ENCODE measurements around the gene CHN2.

Gene CHN2

DNA sequence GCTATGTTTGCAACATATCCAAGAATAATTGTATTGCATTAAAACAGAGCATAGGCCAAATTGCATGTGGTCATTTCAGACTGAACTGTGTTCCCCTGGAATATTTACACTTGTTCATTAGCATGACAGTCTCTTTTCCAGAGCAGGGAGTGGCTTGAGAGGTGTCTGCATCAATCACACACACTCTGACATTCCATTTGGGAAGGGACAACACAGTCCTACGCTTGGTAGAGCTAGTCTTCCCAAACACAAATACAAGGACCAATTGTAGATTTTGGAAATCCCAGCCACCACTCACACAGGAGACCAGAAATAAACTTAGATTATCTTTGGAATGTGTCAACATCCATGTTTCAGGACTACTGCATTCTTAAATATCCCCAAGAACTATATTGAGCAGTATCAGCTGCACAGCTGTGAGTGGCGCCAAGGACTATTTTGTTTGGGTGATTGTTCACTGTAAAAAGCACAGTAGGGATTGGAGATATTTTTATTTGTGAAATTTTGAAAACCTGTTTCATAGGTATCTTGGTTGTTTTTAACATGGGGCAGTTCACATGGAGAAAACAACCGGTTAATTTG, 275.5 kb downstream of the CHN2 start:
- POLR2A ChIA-PET: no interaction called here
- no peak for DNase-seq (ENCODE audit: extremely low spot score)
- CTCF ChIA-PET: no interaction called here
- no peak for TF ChIP-seq HDGF (IDR thresholded peaks at IDR 0.05; ENCODE audit: borderline replicate concordance)

DNA sequence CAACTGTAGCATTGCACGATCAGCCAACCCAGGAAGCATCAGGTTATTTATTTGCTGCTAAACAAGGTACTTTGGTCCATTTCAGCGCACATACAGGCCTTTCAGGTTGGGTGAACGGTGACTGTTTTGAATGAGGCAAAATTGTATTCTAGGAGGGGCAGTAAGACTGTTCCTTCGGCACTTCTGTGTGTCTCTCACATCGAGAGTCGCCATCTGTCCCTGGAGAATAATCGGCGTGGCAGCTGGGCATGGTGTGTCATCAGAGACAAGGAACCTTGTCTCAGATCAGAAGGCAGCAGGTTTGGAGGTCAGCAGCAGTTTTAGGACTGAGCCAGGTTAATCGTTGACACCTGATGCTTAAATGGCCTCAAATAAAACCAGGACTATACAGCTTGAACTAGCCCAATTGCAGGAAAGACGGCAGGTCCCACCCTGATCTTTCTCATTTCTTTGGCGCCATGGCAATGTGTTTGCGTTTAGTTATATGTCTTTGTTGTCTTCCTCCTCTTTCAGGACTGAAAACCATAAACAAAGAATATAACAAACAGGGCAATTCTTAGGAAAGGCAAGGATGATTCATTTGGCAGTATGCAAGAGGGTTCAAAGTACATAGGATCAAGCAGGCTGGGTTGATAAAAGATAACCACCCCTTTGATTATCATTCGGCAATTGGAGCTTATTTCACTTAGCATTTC, 277.0 kb downstream of the CHN2 start:
- CTCF ChIA-PET: no interaction called here
- POLR2A ChIA-PET: no interaction called here
- no peak for DNase-seq (ENCODE audit: extremely low spot score)
- TF ChIP-seq, protein P1, sequence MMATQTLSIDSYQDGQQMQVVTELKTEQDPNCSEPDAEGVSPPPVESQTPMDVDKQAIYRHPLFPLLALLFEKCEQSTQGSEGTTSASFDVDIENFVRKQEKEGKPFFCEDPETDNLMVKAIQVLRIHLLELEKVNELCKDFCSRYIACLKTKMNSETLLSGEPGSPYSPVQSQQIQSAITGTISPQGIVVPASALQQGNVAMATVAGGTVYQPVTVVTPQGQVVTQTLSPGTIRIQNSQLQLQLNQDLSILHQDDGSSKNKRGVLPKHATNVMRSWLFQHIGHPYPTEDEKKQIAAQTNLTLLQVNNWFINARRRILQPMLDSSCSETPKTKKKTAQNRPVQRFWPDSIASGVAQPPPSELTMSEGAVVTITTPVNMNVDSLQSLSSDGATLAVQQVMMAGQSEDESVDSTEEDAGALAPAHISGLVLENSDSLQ (IDR thresholded peaks at IDR 0.05): no peak
- no peak for TF ChIP-seq BHLHE40 (IDR thresholded peaks at IDR 0.05; ENCODE audit: borderline replicate concordance)
- no peak for TF ChIP-seq ZNF384 (IDR thresholded peaks at IDR 0.05)
- TF ChIP-seq NFRKB (IDR thresholded peaks at IDR 0.05): no peak
- TF ChIP-seq FOXM1 (IDR thresholded peaks at IDR 0.05; ENCODE audit: borderline replicate concordance): no peak
- no peak for TF ChIP-seq SP1 (IDR thresholded peaks at IDR 0.05)
- TF ChIP-seq LEF1 (IDR thresholded peaks at IDR 0.05; ENCODE audit: borderline replicate concordance): no peak
- TF ChIP-seq FOXK2 (IDR thresholded peaks at IDR 0.05): no peak
- TF ChIP-seq ARNT (IDR thresholded peaks at IDR 0.05): no peak

DNA sequence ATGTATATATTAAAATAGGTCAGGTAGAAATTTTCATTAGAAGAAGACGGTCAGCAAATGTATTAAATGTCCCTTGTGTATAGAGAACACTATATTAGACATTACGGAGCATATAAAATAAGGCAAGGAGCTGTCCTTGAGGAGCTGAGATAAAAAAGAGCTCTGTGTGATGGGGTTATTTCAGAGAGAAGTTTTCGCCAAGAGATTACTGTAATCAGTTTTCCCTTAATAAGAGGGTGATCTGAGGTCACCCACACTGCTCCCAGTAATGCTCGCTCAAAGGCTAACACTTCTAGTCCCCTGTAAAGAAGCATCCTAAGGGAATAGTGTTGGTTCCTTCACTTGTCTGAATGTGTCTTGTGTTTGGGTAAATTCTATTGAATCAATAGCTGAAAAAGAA, 282.3 kb downstream of the CHN2 start:
- TF ChIP-seq ZNF384 (IDR thresholded peaks at IDR 0.05) (no peak), FOXK2 (IDR thresholded peaks at IDR 0.05) (no peak), SP1 (IDR thresholded peaks at IDR 0.05) (no peak), ARNT (IDR thresholded peaks at IDR 0.05) (no peak), SUZ12 (IDR thresholded peaks at IDR 0.05) (no peak), LEF1 (IDR thresholded peaks at IDR 0.05; ENCODE audit: borderline replicate concordance) (no peak)
- no peak for DNase-seq (ENCODE audit: extremely low spot score)
- CTCF ChIA-PET: no interaction called here
- POLR2A ChIA-PET: no interaction called here

DNA sequence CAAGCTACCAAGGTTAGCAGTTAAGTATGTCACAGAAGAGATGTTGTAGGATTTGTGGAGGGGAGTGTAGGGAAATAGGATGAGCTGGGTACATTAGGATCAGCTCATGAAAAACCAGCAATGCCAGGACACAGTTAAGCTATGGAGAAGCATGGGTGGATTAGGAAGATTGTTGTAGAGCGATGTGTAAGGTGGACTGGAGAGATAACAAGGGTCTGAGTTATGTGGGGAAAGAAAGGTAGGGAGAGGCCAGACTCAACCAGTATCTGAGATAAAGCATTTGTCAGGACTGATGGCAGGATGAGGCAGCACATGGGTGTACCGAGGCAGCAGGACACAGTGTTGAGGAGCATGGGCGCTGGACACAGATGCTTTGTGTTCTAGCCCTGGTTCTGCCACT, 283.7 kb downstream of the CHN2 start:
- no peak for DNase-seq (ENCODE audit: extremely low spot score)
- POLR2A ChIA-PET: no interaction called here
- TF ChIP-seq FOXM1 (IDR thresholded peaks at IDR 0.05; ENCODE audit: borderline replicate concordance) (no peak), BHLHE40 (IDR thresholded peaks at IDR 0.05; ENCODE audit: borderline replicate concordance) (no peak)
- CTCF ChIA-PET: no interaction called here

DNA sequence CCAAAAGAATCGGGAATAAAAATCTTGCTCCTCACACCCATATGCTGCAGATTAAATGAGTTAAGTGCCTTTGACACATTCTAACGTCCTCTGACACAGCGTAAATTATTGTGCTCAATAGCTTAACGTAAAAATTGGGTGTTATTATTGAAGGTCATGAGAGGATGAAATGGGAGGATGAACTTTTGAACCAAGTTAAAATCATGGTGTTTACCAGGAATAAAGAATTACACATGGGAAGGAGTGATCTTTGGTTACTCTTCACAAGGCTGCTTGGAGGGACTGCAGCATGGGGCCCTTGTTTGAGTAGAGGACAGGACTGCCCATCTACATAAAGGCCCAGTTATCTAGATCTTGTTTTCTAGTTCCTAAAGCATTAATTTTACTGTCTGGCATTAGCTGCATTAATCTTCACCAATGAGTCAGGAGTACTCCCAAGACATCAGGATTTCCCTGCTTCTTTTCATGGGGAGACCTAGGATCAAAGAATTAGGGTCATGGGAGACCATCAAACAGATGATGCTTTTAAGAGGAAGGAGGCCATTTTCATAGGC, 284.2 kb downstream of the CHN2 start:
- TF ChIP-seq SUZ12 (IDR thresholded peaks at IDR 0.05) (no peak), HDGF (IDR thresholded peaks at IDR 0.05; ENCODE audit: borderline replicate concordance) (no peak), TARDBP (IDR thresholded peaks at IDR 0.05) (no peak), SP1 (IDR thresholded peaks at IDR 0.05) (no peak), BHLHE40 (IDR thresholded peaks at IDR 0.05; ENCODE audit: borderline replicate concordance) (no peak), L3MBTL2 (conservative IDR thresholded peaks at IDR 0.05) (no peak), LEF1 (IDR thresholded peaks at IDR 0.05; ENCODE audit: borderline replicate concordance) (no peak), FOXM1 (IDR thresholded peaks at IDR 0.05; ENCODE audit: borderline replicate concordance) (no peak), ZNF384 (IDR thresholded peaks at IDR 0.05) (no peak), FOXA1 (IDR thresholded peaks at IDR 0.05) (no peak), FOXK2 (IDR thresholded peaks at IDR 0.05) (no peak), ELF4 (IDR thresholded peaks at IDR 0.05) (no peak), NFRKB (IDR thresholded peaks at IDR 0.05) (no peak), CTBP1 (IDR thresholded peaks at IDR 0.05; ENCODE audit: borderline replicate concordance) (no peak), ARNT (IDR thresholded peaks at IDR 0.05) (no peak)
- TF ChIP-seq, protein P1 (IDR thresholded peaks at IDR 0.05): no peak
- ChIA-PET POLR2A (no interaction called here), CTCF (no interaction called here)
- DNase-seq (ENCODE audit: extremely low spot score): no peak

DNA sequence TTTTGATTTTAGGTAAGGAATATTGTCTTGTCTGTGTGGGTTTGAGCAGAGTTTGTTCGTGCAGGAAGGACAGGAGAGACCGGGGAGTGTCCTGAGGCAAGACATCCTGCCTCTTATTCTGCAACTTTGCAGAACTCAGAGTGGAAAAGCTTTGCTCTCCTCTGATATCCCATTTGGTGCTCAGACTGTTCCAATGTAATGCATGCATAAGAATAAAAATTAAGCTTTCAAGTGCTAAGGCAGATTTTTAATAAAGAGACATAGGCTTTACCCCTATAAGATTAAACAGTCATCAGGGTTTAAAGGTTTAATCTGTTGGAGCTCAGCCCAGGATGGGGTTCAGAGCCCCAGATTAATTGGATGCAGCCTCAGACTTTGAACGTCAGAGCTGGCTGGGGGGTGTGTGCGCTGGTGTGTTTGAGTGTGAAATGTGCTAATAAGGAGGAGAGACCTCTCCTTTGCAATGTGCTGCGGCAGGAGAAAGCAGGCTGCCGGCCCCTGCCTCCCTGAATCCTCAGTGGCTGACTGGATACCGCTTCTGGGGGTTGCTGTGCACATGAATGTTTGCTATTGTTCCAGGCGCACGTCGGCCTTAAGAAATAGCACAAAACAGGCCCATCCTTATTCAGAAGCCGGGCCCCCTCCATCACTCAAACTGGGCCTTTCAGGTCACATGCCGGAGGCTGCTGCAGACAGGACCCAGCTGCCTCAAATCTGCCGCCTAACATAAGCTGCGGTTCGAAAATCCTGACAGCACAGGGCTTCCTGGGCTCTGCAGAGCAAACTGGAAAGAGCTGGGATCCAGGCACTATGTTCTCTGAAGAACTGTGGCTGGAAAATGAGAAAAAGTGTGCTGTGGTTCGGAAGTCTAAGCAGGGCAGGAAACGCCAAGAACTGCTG, 285.0 kb downstream of the CHN2 start:
- no peak for DNase-seq (ENCODE audit: extremely low spot score)
- ChIA-PET POLR2A (no interaction called here), CTCF (interaction anchor here (0.6 kb wide), 1 partner anchor 52 kb away, joined by 5 read pairs; no protein-coding TSS in a partner anchor)
- TF ChIP-seq HDGF (IDR thresholded peaks at IDR 0.05; ENCODE audit: borderline replicate concordance) (no peak), FOXK2 (IDR thresholded peaks at IDR 0.05) (no peak), BHLHE40 (IDR thresholded peaks at IDR 0.05; ENCODE audit: borderline replicate concordance) (no peak), ZNF384 (IDR thresholded peaks at IDR 0.05) (no peak), ELF4 (IDR thresholded peaks at IDR 0.05) (no peak), L3MBTL2 (conservative IDR thresholded peaks at IDR 0.05) (no peak), TARDBP (IDR thresholded peaks at IDR 0.05) (no peak), LEF1 (IDR thresholded peaks at IDR 0.05; ENCODE audit: borderline replicate concordance) (no peak), ARNT (IDR thresholded peaks at IDR 0.05) (no peak), SP1 (IDR thresholded peaks at IDR 0.05) (no peak), CTBP1 (IDR thresholded peaks at IDR 0.05; ENCODE audit: borderline replicate concordance) (no peak), SUZ12 (IDR thresholded peaks at IDR 0.05) (no peak), NFRKB (IDR thresholded peaks at IDR 0.05) (no peak), FOXA1 (IDR thresholded peaks at IDR 0.05) (no peak)
- TF ChIP-seq, protein P1 (IDR thresholded peaks at IDR 0.05): no peak
